Thoracic aorta (tissue), 2 donors: ENCODE data around the gene TMC7. TPM values are rescaled to one million over a fixed set of nuclear protein-coding genes. Genes with fewer than 3 reads are reported as not detected.

Experiments used
- ATAC-seq: fragments of 150-250 bp; one replicate; pipeline ENCODE4 v1.8.0; 2017; ENCODE audit warnings: low read depth; ENCODE audit not compliant: insufficient number of reproducible peaks, low FRiP score
- DNase-seq: peaks from one replicate; pipeline ENCODE4 v3.0.0-alpha.2; 2020; ENCODE audit warnings: low spot score
- H3K27ac ChIP-seq, 2 donors: fragments of 200-600 bp; sonication (generic); 1 replicate in 1 of 2; 2 replicates in 1 of 2; pipeline ENCODE4 v1.5.1; 2016; ENCODE audit warnings: mild to moderate bottlenecking in 2 of 2, moderate library complexity in 2 of 2
- H3K27me3 ChIP-seq: fragments of 200-600 bp; sonication (generic); replicated peaks from 2 replicates; pipeline ENCODE4 v1.6.0; 2016; ENCODE audit warnings: mild to moderate bottlenecking; ENCODE audit not compliant: insufficient read depth
- H3K36me3 ChIP-seq: fragments of 200-600 bp; sonication (generic); one replicate; pipeline ENCODE4 v1.5.1; 2016
- H3K4me1 ChIP-seq, 2 donors: fragments of 200-600 bp; sonication (generic); 1 replicate in 1 of 2; 2 replicates in 1 of 2; pipeline versions ENCODE4 v1.5.1 to v1.6.0; 2016; ENCODE audit warnings: low read depth in 2 of 2, mild to moderate bottlenecking in 1 of 2; ENCODE audit not compliant: control insufficient read depth in 1 of 2
- H3K4me3 ChIP-seq: fragments of 200-600 bp; sonication (generic); 2 replicates; pipeline ENCODE4 v1.5.1; 2016; ENCODE audit warnings: mild to moderate bottlenecking
- H3K9me3 ChIP-seq: fragments of 200-600 bp; sonication (generic); 2 replicates; pipeline ENCODE4 v1.5.1; 2016
- total RNA-seq, 2 donors: library from RNA; depleted of rRNA; stranded (reverse); fragments of >200 nt; gene quantifications; one replicate each; pipeline versions ENCODE4 v1.1.0 to v1.2.3, GENCODE V29; 2016
- TF ChIP-seq, protein P1 (sequence below): fragments of 200-600 bp; sonication (generic); IDR thresholded peaks from one replicate; pipeline ENCODE4 v1.5.1; 2019; ENCODE audit warnings: antibody characterized with exemption

TMC7 gene
- total RNA-seq, 2 donors from 2014 or later, result 0.49 to 0.81 TPM

DNA sequence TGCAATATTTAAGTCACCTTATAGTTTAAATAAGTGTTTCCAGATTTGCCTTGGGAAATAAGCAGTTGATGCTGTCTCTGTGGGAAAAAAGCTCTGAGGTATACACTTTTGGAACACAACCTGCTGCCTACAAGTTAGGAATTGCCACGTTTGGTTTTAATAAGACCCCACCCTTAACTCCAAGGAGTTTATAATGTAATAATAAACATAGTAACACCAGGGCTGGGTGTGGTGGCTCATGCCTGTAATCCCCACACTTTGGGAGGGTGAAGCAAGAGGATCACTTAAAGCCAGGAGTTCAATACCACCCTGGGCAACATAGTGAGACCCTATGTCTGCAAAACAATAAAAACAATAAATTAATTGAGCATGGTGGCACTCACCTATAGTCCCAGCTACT, 41.7 kb upstream of the TMC7 start:
- H3K27ac ChIP-seq, result no peak overlapping the region
- TF ChIP-seq, protein P1, sequence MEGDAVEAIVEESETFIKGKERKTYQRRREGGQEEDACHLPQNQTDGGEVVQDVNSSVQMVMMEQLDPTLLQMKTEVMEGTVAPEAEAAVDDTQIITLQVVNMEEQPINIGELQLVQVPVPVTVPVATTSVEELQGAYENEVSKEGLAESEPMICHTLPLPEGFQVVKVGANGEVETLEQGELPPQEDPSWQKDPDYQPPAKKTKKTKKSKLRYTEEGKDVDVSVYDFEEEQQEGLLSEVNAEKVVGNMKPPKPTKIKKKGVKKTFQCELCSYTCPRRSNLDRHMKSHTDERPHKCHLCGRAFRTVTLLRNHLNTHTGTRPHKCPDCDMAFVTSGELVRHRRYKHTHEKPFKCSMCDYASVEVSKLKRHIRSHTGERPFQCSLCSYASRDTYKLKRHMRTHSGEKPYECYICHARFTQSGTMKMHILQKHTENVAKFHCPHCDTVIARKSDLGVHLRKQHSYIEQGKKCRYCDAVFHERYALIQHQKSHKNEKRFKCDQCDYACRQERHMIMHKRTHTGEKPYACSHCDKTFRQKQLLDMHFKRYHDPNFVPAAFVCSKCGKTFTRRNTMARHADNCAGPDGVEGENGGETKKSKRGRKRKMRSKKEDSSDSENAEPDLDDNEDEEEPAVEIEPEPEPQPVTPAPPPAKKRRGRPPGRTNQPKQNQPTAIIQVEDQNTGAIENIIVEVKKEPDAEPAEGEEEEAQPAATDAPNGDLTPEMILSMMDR, result no peak
- no peaks in the 10 kb centered on the region for H3K27me3 ChIP-seq
- H3K36me3 ChIP-seq, result no peaks in the 10 kb centered on the region
- no peaks in the 10 kb centered on the region for H3K9me3 ChIP-seq
- no peak overlapping the region for H3K4me3 ChIP-seq
- DNase-seq, result no peak
- peaks cover 0 to 12% of the 10 kb centered on the region in 2 donors for H3K4me1 ChIP-seq
- no peak for ATAC-seq

DNA sequence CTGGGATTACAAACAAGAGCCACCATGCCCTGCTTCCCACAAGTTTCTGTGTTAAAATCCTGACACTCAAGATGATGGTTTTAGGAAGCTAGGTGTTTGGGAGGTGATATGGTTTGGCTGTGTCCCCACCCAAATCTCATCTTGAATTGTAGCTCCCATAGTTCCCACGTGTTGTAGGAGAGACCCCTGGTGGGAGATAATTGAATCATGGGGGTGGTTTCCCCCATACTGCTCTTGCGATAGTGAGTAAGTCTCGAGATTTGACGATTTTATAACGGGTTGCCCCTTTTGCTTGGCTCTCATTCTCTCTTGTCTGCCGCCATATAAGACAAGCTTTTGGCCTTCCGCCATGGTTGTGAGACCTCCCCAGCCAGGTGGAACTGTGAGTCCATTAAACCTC, 40.3 kb upstream of the TMC7 start:
- DNase-seq, result no peak
- no peaks in the 10 kb centered on the region for H3K36me3 ChIP-seq
- no peak for ATAC-seq
- peaks cover 0 to 12% of the 10 kb centered on the region in 2 donors for H3K4me1 ChIP-seq
- H3K27me3 ChIP-seq, result no peaks in the 10 kb centered on the region
- H3K4me3 ChIP-seq, result no peak overlapping the region
- TF ChIP-seq, protein P1, result no peak
- no peaks in the 10 kb centered on the region for H3K9me3 ChIP-seq
- no peak overlapping the region for H3K27ac ChIP-seq

DNA sequence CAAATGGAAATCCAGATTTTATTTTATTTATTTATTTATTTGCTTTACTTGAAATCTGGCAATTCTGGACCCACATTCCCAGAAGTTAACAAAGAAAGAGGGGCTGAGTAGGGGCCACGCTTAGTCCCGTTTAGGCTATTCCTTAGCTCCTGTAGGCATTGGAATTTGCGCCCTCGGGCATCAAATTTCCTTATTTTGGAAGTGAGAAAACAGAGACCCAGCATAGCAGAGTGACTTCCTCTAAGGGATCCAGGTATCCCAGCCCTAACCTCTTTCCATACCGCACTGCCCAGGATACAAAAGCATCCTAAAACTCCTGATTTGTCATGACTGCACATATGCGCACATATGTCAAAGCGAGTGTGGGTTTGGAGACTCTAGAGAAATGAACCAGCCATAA, 38.5 kb upstream of the TMC7 start:
- no peaks in the 10 kb centered on the region for H3K36me3 ChIP-seq
- TF ChIP-seq, protein P1, result no peak
- no peaks in the 10 kb centered on the region for H3K27me3 ChIP-seq
- DNase-seq (no peak), ATAC-seq (no peak)
- no peak overlapping the region for H3K27ac ChIP-seq
- H3K4me3 ChIP-seq, result no peak overlapping the region
- H3K4me1 ChIP-seq, result peaks cover 0 to 12% of the 10 kb centered on the region in 2 donors
- H3K9me3 ChIP-seq, result no peaks in the 10 kb centered on the region

DNA sequence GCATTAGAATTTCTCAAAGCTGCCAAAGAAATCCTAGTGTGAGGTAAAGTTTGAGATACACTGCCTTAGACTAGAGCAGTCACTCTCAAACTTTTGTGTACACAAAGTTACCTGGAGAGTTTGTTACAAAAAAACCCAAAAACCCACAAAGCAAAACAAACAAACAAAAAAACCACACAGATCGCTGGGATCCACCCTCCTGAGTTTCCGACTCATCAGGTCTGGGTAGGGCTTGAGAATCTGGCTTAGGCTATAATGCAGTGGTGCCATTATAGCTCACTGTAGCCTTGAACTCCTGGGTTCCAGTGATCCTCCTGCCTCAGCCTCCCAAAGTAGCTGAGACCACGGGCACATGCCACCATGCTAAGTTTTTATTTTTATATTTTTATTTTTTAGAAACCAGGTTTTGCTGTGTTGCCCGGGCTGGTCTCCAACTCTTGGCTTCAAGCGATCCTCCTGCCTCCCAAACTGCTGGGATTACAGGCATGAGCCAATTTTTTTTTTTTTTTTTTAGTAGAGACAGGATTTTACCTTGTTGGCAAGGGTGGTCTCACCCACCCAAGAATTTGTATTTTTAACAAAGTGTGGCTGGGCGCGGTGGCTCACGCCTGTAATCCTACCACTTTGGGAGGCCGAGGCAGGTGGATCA, 35.2 kb upstream of the TMC7 start:
- DNase-seq (no peak), ATAC-seq (no peak)
- Histone ChIP-seq H3K4me1 (peaks cover 0 to 12% of the 10 kb centered on the region in 2 donors), H3K4me3 (no peak overlapping the region), H3K27ac (no peak overlapping the region), H3K36me3 (no peaks in the 10 kb centered on the region), H3K9me3 (no peaks in the 10 kb centered on the region), H3K27me3 (no peaks in the 10 kb centered on the region)
- TF ChIP-seq, protein P1, result no peak

DNA sequence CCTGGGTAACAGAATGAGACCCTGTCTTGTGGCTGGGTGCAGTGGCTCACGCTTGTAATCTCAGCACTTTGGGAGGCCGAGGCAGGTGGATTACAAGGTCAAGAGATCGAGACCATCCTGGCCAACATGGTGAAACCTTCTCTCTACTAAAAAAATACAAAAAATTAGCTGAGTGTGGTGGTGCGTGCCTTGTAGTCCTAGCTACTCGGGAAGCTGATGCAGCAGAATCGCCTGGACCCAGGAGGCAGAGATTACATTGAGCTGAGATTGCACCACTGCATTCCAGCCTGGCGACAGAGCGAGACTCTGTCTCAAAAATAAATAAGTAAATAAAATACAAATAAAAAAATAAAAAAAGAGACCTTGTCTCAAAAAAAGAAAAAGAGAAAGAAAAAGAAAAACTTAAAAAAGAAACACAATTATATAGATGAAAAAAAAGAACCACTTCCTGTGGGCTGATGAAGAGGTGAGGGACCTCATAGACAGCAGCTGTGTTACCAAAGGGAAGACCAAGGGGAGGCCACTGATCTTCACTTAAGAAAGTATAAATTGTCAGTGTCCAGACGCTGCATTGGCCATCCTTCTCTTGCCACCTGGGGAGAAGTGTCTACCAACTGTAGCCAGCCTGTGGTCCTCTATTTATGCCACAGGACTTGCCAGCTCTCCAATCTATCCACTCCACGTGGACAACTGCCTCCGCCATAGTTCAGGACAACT, 33.1 kb upstream of the TMC7 start:
- no peak overlapping the region for H3K4me3 ChIP-seq
- H3K36me3 ChIP-seq, result no peaks in the 10 kb centered on the region
- H3K27me3 ChIP-seq, result no peaks in the 10 kb centered on the region
- no peak for DNase-seq
- ATAC-seq, result no peak
- no peak overlapping the region for H3K27ac ChIP-seq
- H3K4me1 ChIP-seq, result peaks cover 0 to 11% of the 10 kb centered on the region in 2 donors
- TF ChIP-seq, protein P1, result no peak
- no peaks in the 10 kb centered on the region for H3K9me3 ChIP-seq
